HepG2 (cell line): ENCODE results near the gene MROH2A. TPM values are rescaled to one million over a fixed set of nuclear protein-coding genes. Genes with fewer than 3 reads are reported as not detected.
A peak's percentile ranks its signal among the peaks of the same experiment; 100 is the strongest.

Experiments used
- MLLT10 ChIP-seq: sonication (generic); formaldehyde crosslinking; IDR thresholded peaks from 2 replicates; pipeline ENCODE4 v1.4.0; 2020; ENCODE audit warnings: missing genetic modification reagents
- NRL ChIP-seq: sonication (generic); formaldehyde crosslinking; IDR thresholded peaks from 2 replicates; pipeline ENCODE4 v1.5.0; 2020; ENCODE audit warnings: missing genetic modification reagents, mild to moderate bottlenecking, moderate library complexity, borderline replicate concordance
- PHB2 ChIP-seq: fragments of 450-650 bp; IDR thresholded peaks from 2 replicates; pipeline ENCODE4 v1.6.1; 2018; ENCODE audit not compliant: partially characterized antibody
- POLR2A ChIP-seq, 2 experiments: IDR thresholded peaks; 2 replicates each; pipeline ENCODE4 v1.6.1; 2011; ENCODE audit warnings: low read depth in 2 of 2, low read length in 2 of 2, mild to moderate bottlenecking in 1 of 2, moderate library complexity in 1 of 2; ENCODE audit not compliant: insufficient read depth in 1 of 2
- PTBP1 ChIP-seq: fragments of 200-400 bp; formaldehyde crosslinking; IDR thresholded peaks from 2 replicates; pipeline ENCODE4 v1.6.1; 2018; ENCODE audit warnings: low read length, low read depth; ENCODE audit not compliant: poor library complexity, severe bottlenecking
- RXRB ChIP-seq: IDR thresholded peaks from 2 replicates; pipeline ENCODE4 v1.6.1; 2016; ENCODE audit warnings: borderline replicate concordance, missing genetic modification reagents, missing compliant biosample characterization
- TBX3 ChIP-seq: fragments of 450-650 bp; IDR thresholded peaks from 2 replicates; pipeline ENCODE4 v1.6.1; 2017; ENCODE audit warnings: antibody characterized with exemption, mild to moderate bottlenecking, inconsistent platforms, borderline replicate concordance
- ZFAT ChIP-seq: sonication (generic); formaldehyde crosslinking; conservative IDR thresholded peaks from 2 replicates; pipeline ENCODE4 v1.8.1; 2023; ENCODE audit warnings: missing genetic modification reagents, inconsistent platforms
- ZNF224 ChIP-seq: sonication (generic); formaldehyde crosslinking; IDR thresholded peaks from 2 replicates; pipeline ENCODE4 v1.5.0; 2020; ENCODE audit warnings: mild to moderate bottlenecking, missing genetic modification reagents
- ZNF251 ChIP-seq: sonication (generic); formaldehyde crosslinking; IDR thresholded peaks from 2 replicates; pipeline ENCODE4 v1.9.0; 2021; ENCODE audit warnings: mild to moderate bottlenecking, missing genetic modification reagents
- ZNF282 ChIP-seq: fragments of 450-650 bp; IDR thresholded peaks from 2 replicates; pipeline ENCODE4 v1.6.1; 2018; ENCODE audit not compliant: partially characterized antibody
- ZNF510 ChIP-seq: sonication (generic); formaldehyde crosslinking; IDR thresholded peaks from 2 replicates; pipeline ENCODE4 v1.4.0; 2020; ENCODE audit warnings: low read depth, mild to moderate bottlenecking, missing genetic modification reagents
- ZNF790 ChIP-seq: sonication (generic); formaldehyde crosslinking; IDR thresholded peaks from 2 replicates; pipeline ENCODE4 v1.8.0; 2022; ENCODE audit warnings: missing genetic modification reagents, mild to moderate bottlenecking, borderline replicate concordance
- ZSCAN25 ChIP-seq: sonication (generic); formaldehyde crosslinking; IDR thresholded peaks from 2 replicates; pipeline ENCODE4 v1.8.0; 2022; ENCODE audit warnings: mild to moderate bottlenecking, missing genetic modification reagents
- ZSCAN31 ChIP-seq: sonication (generic); formaldehyde crosslinking; IDR thresholded peaks from 2 replicates; pipeline ENCODE4 v1.5.0; 2020; ENCODE audit warnings: low read depth, mild to moderate bottlenecking, missing genetic modification reagents
- polyA plus RNA-seq, 8 experiments: library from polyadenylated mRNA; depleted of rRNA in 3 of 8; stranded (reverse) in 7 of 8; unstranded in 1 of 8; fragments of >200 nt; fragmentation: Illumina TruSeq in 4 of 8; extraction: Trizol in 4 of 8; gene quantifications; 2 replicates each; pipeline versions ENCODE4 v1.2.1 to v1.2.3, GENCODE V29; 2011 to 2016; ENCODE audit warnings: low read depth in 4 of 8, missing spikeins in 1 of 8, mixed read lengths in 1 of 8; ENCODE audit not compliant: insufficient read depth in 1 of 8
- total RNA-seq, 5 experiments: library from RNA; depleted of rRNA; stranded (reverse); fragments of >200 nt; fragmentation: Illumina TruSeq; extraction: Trizol; gene quantifications; 2 replicates each; pipeline ENCODE4 v1.2.3, GENCODE V29; 2016; ENCODE audit warnings: low read depth in 1 of 5
- TF ChIP-seq, protein P1 (sequence below), 2 experiments: IDR thresholded peaks; 2 replicates each; pipeline ENCODE4 v1.6.1; 2011 to 2012; ENCODE audit warnings: low read length in 2 of 2, borderline replicate concordance in 1 of 2, low read depth in 1 of 2, mild to moderate bottlenecking in 1 of 2, moderate library complexity in 1 of 2
- TF ChIP-seq, protein P2 (sequence below): sonication (generic); formaldehyde crosslinking; IDR thresholded peaks from 2 replicates; pipeline ENCODE4 v1.5.1; 2020; ENCODE audit warnings: missing genetic modification reagents, mild to moderate bottlenecking, borderline replicate concordance
- TF ChIP-seq, protein P3 (sequence below): sonication (generic); formaldehyde crosslinking; IDR thresholded peaks from 2 replicates; pipeline ENCODE4; 2020; ENCODE audit warnings: missing genetic modification reagents, mild to moderate bottlenecking, borderline replicate concordance
- TF ChIP-seq, protein P4 (sequence below): sonication (generic); formaldehyde crosslinking; IDR thresholded peaks from 2 replicates; pipeline ENCODE4 v1.4.0; 2020; ENCODE audit warnings: missing genetic modification reagents

Gene MROH2A
- total and polyA plus RNA-seq, 2 of the 13 experiments (the other 11 are each of a cell fraction or from before 2014, with no cell fraction given) = 0.03 to 0.04 TPM

DNA sequence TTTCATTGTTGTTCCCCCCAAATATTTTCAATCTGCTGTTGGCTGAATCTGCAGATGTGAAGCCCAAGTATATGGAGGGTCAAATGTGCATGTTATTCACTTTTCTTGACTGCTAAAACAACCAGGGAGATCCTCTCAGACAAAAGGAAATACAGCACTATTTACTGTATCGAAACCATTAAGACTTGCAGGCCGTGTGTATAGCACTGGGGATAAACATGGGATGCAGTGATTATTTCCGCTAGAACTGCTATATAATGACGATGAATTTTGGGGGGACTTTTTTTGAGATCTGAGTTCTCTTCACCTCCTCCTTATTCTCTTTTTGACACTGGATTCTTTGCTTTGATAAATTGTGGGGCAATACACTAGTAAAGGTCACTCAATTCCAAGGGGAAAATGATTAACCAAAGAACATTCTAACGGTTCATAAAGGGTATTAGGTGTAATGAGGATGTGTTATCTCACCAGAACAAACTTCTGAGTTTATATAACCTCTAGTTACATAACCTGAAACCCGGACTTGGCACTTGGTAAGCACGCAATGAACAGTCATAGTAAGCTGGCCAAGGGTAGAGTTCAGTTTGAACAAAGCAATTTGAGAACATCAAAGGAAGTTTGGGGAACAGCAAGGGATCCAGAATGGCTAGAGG lies 21.6 kb upstream of the MROH2A start (continued):
- TF ChIP-seq, protein P1, sequence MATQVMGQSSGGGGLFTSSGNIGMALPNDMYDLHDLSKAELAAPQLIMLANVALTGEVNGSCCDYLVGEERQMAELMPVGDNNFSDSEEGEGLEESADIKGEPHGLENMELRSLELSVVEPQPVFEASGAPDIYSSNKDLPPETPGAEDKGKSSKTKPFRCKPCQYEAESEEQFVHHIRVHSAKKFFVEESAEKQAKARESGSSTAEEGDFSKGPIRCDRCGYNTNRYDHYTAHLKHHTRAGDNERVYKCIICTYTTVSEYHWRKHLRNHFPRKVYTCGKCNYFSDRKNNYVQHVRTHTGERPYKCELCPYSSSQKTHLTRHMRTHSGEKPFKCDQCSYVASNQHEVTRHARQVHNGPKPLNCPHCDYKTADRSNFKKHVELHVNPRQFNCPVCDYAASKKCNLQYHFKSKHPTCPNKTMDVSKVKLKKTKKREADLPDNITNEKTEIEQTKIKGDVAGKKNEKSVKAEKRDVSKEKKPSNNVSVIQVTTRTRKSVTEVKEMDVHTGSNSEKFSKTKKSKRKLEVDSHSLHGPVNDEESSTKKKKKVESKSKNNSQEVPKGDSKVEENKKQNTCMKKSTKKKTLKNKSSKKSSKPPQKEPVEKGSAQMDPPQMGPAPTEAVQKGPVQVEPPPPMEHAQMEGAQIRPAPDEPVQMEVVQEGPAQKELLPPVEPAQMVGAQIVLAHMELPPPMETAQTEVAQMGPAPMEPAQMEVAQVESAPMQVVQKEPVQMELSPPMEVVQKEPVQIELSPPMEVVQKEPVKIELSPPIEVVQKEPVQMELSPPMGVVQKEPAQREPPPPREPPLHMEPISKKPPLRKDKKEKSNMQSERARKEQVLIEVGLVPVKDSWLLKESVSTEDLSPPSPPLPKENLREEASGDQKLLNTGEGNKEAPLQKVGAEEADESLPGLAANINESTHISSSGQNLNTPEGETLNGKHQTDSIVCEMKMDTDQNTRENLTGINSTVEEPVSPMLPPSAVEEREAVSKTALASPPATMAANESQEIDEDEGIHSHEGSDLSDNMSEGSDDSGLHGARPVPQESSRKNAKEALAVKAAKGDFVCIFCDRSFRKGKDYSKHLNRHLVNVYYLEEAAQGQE (IDR thresholded peaks at IDR 0.05; ENCODE audit: borderline replicate concordance in 1 of 2, low read depth in 1 of 2, low read length in 2 of 2) = peak in 1 of 2 experiments; percentile 87; a peak in 2 of 4 replicates
- TF ChIP-seq TBX3 (peak; percentile 99), ZNF224 (CRISPR knock-in tag) (no peak), RXRB (CRISPR knock-in tag) (peak; percentile 99), ZSCAN31 (CRISPR knock-in tag) (no peak), ZSCAN25 (peak; percentile 48; the same call in 1 of the 2 replicates), ZNF282 (no peak), ZNF251 (no peak), POLR2A (IDR thresholded peaks at IDR 0.05; ENCODE audit: insufficient read depth in 1 of 2, low read depth in 2 of 2, low read length in 2 of 2) (no peak), ZFAT (no peak), NRL (CRISPR knock-in tag) (no peak), PTBP1 (no peak), MLLT10 (CRISPR knock-in tag) (no peak), ZNF790 (CRISPR knock-in tag) (no peak), ZNF510 (no peak), PHB2 (no peak)
- TF ChIP-seq, protein P2, sequence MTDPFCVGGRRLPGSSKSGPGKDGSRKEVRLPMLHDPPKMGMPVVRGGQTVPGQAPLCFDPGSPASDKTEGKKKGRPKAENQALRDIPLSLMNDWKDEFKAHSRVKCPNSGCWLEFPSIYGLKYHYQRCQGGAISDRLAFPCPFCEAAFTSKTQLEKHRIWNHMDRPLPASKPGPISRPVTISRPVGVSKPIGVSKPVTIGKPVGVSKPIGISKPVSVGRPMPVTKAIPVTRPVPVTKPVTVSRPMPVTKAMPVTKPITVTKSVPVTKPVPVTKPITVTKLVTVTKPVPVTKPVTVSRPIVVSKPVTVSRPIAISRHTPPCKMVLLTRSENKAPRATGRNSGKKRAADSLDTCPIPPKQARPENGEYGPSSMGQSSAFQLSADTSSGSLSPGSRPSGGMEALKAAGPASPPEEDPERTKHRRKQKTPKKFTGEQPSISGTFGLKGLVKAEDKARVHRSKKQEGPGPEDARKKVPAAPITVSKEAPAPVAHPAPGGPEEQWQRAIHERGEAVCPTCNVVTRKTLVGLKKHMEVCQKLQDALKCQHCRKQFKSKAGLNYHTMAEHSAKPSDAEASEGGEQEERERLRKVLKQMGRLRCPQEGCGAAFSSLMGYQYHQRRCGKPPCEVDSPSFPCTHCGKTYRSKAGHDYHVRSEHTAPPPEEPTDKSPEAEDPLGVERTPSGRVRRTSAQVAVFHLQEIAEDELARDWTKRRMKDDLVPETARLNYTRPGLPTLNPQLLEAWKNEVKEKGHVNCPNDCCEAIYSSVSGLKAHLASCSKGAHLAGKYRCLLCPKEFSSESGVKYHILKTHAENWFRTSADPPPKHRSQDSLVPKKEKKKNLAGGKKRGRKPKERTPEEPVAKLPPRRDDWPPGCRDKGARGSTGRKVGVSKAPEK = peak; percentile 87; the same call in 1 of the 2 replicates
- TF ChIP-seq, protein P3, sequence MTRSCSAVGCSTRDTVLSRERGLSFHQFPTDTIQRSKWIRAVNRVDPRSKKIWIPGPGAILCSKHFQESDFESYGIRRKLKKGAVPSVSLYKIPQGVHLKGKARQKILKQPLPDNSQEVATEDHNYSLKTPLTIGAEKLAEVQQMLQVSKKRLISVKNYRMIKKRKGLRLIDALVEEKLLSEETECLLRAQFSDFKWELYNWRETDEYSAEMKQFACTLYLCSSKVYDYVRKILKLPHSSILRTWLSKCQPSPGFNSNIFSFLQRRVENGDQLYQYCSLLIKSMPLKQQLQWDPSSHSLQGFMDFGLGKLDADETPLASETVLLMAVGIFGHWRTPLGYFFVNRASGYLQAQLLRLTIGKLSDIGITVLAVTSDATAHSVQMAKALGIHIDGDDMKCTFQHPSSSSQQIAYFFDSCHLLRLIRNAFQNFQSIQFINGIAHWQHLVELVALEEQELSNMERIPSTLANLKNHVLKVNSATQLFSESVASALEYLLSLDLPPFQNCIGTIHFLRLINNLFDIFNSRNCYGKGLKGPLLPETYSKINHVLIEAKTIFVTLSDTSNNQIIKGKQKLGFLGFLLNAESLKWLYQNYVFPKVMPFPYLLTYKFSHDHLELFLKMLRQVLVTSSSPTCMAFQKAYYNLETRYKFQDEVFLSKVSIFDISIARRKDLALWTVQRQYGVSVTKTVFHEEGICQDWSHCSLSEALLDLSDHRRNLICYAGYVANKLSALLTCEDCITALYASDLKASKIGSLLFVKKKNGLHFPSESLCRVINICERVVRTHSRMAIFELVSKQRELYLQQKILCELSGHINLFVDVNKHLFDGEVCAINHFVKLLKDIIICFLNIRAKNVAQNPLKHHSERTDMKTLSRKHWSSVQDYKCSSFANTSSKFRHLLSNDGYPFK (CRISPR knock-in tag) = no peak
- TF ChIP-seq, protein P4, sequence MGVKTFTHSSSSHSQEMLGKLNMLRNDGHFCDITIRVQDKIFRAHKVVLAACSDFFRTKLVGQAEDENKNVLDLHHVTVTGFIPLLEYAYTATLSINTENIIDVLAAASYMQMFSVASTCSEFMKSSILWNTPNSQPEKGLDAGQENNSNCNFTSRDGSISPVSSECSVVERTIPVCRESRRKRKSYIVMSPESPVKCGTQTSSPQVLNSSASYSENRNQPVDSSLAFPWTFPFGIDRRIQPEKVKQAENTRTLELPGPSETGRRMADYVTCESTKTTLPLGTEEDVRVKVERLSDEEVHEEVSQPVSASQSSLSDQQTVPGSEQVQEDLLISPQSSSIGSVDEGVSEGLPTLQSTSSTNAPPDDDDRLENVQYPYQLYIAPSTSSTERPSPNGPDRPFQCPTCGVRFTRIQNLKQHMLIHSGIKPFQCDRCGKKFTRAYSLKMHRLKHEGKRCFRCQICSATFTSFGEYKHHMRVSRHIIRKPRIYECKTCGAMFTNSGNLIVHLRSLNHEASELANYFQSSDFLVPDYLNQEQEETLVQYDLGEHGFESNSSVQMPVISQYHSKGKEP = no peak
